Urinary bladder (tissue), 4 donors: ENCODE measurements around the gene SDR42E2. TPM values are rescaled to one million over a fixed set of nuclear protein-coding genes. Genes with fewer than 3 reads are reported as not detected.
A peak's percentile ranks its signal among the peaks of the same experiment; 100 is the strongest.

Source experiments
- DNase-seq: peaks from one replicate; pipeline ENCODE4 v3.0.0-alpha.2; 2015; ENCODE audit errors: extremely low spot score
- H3K27ac ChIP-seq: one replicate; pipeline ENCODE4 v1.5.1; 2013; ENCODE audit warnings: low read depth, mild to moderate bottlenecking, moderate library complexity
- H3K36me3 ChIP-seq: one replicate; pipeline ENCODE4 v1.6.1; 2013; ENCODE audit warnings: mild to moderate bottlenecking, moderate library complexity; ENCODE audit not compliant: insufficient read depth
- H3K4me1 ChIP-seq: one replicate; pipeline ENCODE4 v1.6.1; 2013; ENCODE audit warnings: mild to moderate bottlenecking, moderate library complexity; ENCODE audit not compliant: insufficient read depth
- H3K4me3 ChIP-seq: one replicate; pipeline ENCODE4 v1.5.1; 2013; ENCODE audit warnings: low read depth, low read length
- WGBS: extraction: QIAGEN DNeasy Blood & Tissue Kit; methylation state at CpG from one replicate; pipeline ENCODE4 v1.1.7; 2013; 5-methylcytosine and 5-hydroxymethylcytosine counted together
- polyA plus RNA-seq: library from polyadenylated mRNA; stranded (reverse); fragments of 200-250 nt; gene quantifications from one replicate; pipeline ENCODE4 v1.2.3, GENCODE V29; 2013
- total RNA-seq: library from RNA; depleted of rRNA; stranded (reverse); fragments of >200 nt; gene quantifications from one replicate; pipeline ENCODE4 v1.2.3, GENCODE V29; 2014
- donor health status: healthy with polysubstance abuse.
- donor health status: healthy.

SDR42E2 gene
- total and polyA plus RNA-seq, 2 donors, result not detected

DNA sequence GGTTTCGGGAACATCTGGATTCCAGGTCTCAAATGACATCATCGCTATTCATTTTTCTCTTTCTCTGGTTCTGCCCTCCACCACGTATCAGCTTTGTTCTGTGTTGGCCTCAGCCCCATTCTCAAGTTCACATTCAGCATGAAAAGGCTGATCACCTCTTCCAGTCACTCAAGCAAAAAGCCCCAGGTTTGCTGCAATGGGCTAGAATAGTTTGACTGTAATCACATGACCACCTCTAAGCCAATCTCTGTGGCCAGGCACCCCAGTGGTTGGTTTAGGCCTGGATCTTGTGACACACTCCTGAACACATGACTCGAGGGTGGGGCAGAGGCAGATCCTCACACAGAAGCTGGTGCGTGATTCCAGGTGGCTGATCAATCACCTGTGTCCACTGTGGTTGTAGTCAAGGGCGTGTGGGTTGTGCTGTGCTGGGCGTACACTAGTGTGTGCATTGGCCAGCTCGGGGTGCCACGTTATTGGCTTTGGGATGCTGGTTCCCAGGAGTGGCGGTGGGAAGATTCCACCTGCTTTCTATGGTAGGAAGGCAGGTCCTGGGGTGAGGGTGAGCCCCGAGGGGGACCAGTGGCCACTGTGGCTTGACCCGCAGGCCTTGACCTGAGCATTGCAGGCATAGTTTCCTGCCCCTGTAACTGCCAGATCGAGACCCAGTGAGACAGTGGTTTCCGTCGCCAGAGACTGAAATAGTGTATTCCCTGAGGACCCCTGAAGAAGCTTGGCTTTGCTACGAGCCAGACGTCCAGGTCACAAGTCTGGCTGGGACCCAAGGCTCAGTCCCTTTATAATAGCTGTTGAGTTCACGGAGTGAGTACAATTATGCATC lies 55.8 kb downstream of the SDR42E2 start:
- peaks cover 2% of the 10 kb centered on the region for H3K4me1 ChIP-seq
- 79% methylated on average over 18 of the region's 18 CpGs for WGBS

GRCh38 chr16:22219389-22220068 lies 57.2 kb downstream of the SDR42E2 start:
- Histone ChIP-seq H3K27ac (no peak overlapping the region), H3K4me1 (no peaks in the 10 kb centered on the region), H3K4me3 (no peak overlapping the region), H3K36me3 (no peaks in the 10 kb centered on the region)
- WGBS, result 97% methylated on average over 3 of the region's 3 CpGs
- no peak for DNase-seq

More for the DNA sequence above, 55.8 kb downstream of the SDR42E2 start:
- Histone ChIP-seq H3K4me3 (no peak overlapping the region), H3K27ac (no peak overlapping the region), H3K36me3 (no peaks in the 10 kb centered on the region)
- no peak for DNase-seq

- no peak for DNase-seq
- WGBS, result 47% methylated on average over 11 of the region's 11 CpGs
- Histone ChIP-seq H3K27ac (no peak overlapping the region), H3K4me1 (no peaks in the 10 kb centered on the region), H3K4me3 (no peak overlapping the region), H3K36me3 (no peaks in the 10 kb centered on the region)
Measured at GRCh38 chr16:22220069-22220440, 57.7 kb downstream of the SDR42E2 start.

GRCh38 chr16:22220714-22221113 lies 58.4 kb downstream of the SDR42E2 start:
- WGBS, result 78% methylated on average over 9 of the region's 9 CpGs
- Histone ChIP-seq H3K27ac (no peak overlapping the region), H3K36me3 (no peaks in the 10 kb centered on the region), H3K4me1 (no peaks in the 10 kb centered on the region), H3K4me3 (no peak overlapping the region)
- no peak for DNase-seq

- H3K27ac ChIP-seq, result no peak overlapping the region
- no peak for DNase-seq
- H3K4me1 ChIP-seq, result no peaks in the 10 kb centered on the region
- no peaks in the 10 kb centered on the region for H3K36me3 ChIP-seq
- no peak overlapping the region for H3K4me3 ChIP-seq
- 97% methylated on average over 2 of the region's 2 CpGs for WGBS
Measured at GRCh38 chr16:22222006-22222405, 59.7 kb downstream of the SDR42E2 start.

GRCh38 chr16:22222998-22223397 lies 60.7 kb downstream of the SDR42E2 start:
- no peak overlapping the region for H3K27ac ChIP-seq
- 95% methylated on average over 1 of the region's 1 CpG for WGBS
- no peak overlapping the region for H3K4me3 ChIP-seq
- H3K4me1 ChIP-seq, result no peaks in the 10 kb centered on the region
- H3K36me3 ChIP-seq, result no peaks in the 10 kb centered on the region
- DNase-seq, result no peak

DNA sequence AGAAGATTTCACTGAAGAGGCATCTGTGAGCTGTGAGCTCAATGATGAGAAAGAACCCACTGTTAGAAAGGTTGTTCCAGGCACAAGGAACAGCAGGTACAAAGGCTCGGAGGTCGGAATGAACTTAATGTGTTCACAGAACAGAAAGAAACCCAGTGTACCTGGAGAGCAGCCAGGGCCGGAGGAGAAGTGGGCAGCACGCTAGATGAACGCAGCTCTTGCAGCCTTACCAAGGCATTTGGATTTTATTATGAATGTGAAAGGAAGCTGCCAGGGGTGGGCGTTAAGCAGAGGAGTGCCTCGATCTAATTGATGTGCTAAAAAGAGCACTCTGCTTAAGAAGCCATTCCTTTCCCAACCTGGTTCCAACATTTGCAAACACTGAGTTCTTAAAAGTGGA lies 62.8 kb downstream of the SDR42E2 start:
- H3K4me1 ChIP-seq, result no peaks in the 10 kb centered on the region
- no peak overlapping the region for H3K27ac ChIP-seq
- WGBS, result 57% methylated on average over 7 of the region's 7 CpGs
- peaks cover 2% of the 10 kb centered on the region for H3K36me3 ChIP-seq
- no peak for DNase-seq
- no peak overlapping the region for H3K4me3 ChIP-seq

DNA sequence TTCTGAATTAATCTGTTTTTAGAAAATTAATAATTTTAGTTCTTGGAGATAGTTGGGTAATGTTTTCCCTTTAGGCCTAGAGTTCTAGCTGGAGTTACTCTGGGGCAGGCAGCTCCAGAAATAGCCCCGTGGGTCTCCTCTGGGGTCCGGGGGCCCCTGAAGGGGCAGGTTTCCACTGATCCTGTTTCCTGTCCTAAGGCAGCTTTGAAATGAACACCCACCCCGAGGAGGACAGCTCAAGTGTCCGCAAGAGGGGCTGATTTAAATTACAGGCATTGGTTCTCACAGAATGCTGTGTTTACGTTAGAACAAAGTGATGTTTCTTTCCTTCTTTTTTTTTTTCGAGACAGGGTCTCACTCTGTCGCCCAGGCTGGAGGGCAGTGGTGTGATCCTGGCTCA lies 67.6 kb downstream of the SDR42E2 start:
- WGBS, result 47% methylated on average over 7 of the region's 7 CpGs
- Histone ChIP-seq H3K36me3 (peaks cover 2% of the 10 kb centered on the region), H3K4me1 (no peaks in the 10 kb centered on the region), H3K27ac (no peak overlapping the region), H3K4me3 (no peak overlapping the region)
- DNase-seq, result no peak

- Histone ChIP-seq H3K27ac (peak overlapping the region; percentile 65), H3K4me3 (no peak overlapping the region), H3K4me1 (no peaks in the 10 kb centered on the region), H3K36me3 (peaks cover 2% of the 10 kb centered on the region)
- WGBS, result 56% methylated on average over 14 of the region's 14 CpGs
- peak; percentile 36 for DNase-seq
Measured at GRCh38 chr16:22232277-22233036, 70.2 kb downstream of the SDR42E2 start.

- Histone ChIP-seq H3K4me1 (no peaks in the 10 kb centered on the region), H3K4me3 (no peak overlapping the region), H3K27ac (no peak overlapping the region), H3K36me3 (peaks cover 2% of the 10 kb centered on the region)
- WGBS, result 42% methylated on average over 6 of the region's 6 CpGs
- DNase-seq, result no peak
Measured at GRCh38 chr16:22233037-22233372, 70.7 kb downstream of the SDR42E2 start.

DNA sequence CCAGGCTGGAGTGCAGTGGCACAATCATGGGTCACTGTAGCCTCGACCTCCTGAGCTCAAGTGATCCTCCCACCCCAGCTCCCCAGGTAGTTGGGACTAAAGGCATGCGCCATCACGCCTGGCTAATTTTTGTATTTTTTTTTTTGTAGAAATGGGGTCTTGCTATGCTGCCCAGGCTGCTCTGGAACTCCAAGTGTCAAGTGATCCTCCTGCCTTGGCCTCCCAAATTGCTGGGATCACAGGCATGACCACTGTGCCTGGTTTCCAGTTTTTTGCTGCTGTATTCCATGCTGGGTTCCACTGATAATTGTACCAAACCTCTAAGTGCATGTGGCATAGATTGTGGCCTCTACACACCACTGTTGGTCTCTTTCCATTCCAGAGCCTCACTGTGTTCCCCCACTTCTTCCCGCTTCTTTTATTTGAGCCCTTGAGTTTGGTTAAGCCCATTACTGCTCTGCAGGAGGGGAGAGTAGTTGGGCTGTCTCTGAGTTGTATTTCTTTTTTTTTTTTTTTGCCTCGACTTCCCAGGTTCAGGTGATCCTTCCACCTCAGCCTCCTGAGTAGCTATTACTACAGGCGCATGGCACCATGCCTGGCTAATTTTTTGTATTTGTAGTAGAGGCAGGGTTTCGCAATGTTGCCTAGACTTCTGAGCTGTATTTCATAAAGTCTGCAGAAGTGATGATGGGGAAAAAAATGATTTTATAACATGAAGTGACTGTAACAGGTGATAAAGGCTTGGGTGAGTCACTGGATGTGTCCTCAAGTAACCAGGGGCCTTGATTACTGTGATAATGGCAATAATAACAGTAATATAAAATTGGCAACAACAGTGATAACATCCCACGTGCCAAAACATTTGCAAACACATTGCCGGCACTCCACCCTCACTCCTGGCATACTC lies 73.8 kb downstream of the SDR42E2 start:
- DNase-seq, result no peak
- no peaks in the 10 kb centered on the region for H3K36me3 ChIP-seq
- H3K27ac ChIP-seq, result no peak overlapping the region
- H3K4me3 ChIP-seq, result no peak overlapping the region
- 73% methylated on average over 9 of the region's 9 CpGs for WGBS
- H3K4me1 ChIP-seq, result peaks cover 1% of the 10 kb centered on the region

GRCh38 chr16:22239131-22239805 lies 77.0 kb downstream of the SDR42E2 start:
- Histone ChIP-seq H3K4me1 (peaks cover 1% of the 10 kb centered on the region), H3K27ac (peak overlapping the region; percentile 4), H3K36me3 (no peaks in the 10 kb centered on the region), H3K4me3 (no peak overlapping the region)
- WGBS, result 75% methylated on average over 14 of the region's 14 CpGs
- no peak for DNase-seq
